SK-N-MC (cell line): ENCODE results near the gene TMEM128.

Experiments
- EZH2 ChIP-seq: fragments of 200-600 bp; sonication (generic); IDR thresholded peaks from one replicate; pipeline ENCODE4 v1.6.1; 2017; ENCODE audit warnings: antibody characterized with exemption
- FOXP2 ChIP-seq: optimal IDR thresholded peaks from 2 replicates; pipeline ENCODE3; 2011; ENCODE audit warnings: mild to moderate bottlenecking, moderate library complexity; ENCODE audit not compliant: insufficient read depth; ENCODE audit errors: extremely low read length, control extremely low read depth
- POLR2AphosphoS5 ChIP-seq: IDR thresholded peaks from 2 replicates; pipeline ENCODE4 v1.6.1; 2012; ENCODE audit warnings: mild to moderate bottlenecking, low read depth, low read length, borderline replicate concordance

DNA sequence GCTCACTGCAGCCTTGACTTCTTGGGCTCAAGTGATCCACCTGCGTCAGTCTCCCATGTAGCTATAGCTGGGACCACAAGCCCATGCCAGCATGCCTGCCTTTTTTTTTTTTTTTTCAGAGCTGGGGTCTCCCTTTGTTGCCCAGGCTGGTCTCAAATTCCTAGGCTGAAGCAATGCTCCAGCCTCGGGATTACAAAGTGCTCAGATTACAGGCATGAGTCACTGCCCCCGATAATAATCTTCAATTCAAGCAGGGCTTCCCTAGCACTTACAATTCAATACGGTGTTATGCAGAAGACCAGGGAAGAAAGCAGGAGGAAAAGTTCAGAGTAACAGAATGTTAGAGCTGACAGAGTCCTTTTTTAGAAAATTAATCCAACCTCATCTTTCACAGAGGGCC is 47.4 kb downstream of the TMEM128 start:
- no peak for TF ChIP-seq EZH2
- no peak for TF ChIP-seq POLR2AphosphoS5
- no peak for TF ChIP-seq FOXP2
